HepG2 (cell line): Measurements from ENCODE around the gene RAD1. TPM values are rescaled to one million over a fixed set of nuclear protein-coding genes. Genes with fewer than 3 reads are reported as not detected.

ENCODE experiments used
- ASH2L ChIP-seq: fragments of 300-600, 200-600 bp; sonication (generic); IDR thresholded peaks from 2 replicates; pipeline ENCODE4 v1.7.0; 2017; ENCODE audit warnings: low read depth, mild to moderate bottlenecking, moderate library complexity, mixed read lengths, low read length; ENCODE audit not compliant: insufficient read length
- CBX5 ChIP-seq: sonication (generic); formaldehyde crosslinking; IDR thresholded peaks from 2 replicates; pipeline ENCODE4 v1.4.0; 2020; ENCODE audit warnings: missing genetic modification reagents, borderline replicate concordance
- GABPA ChIP-seq, 2 experiments: IDR thresholded peaks; 2 replicates each; pipeline ENCODE4 v1.6.1; 2011 to 2016; ENCODE audit warnings: low read depth in 2 of 2, low read length in 1 of 2, missing biosample characterization in 1 of 2, missing genetic modification characterization in 1 of 2
- GFI1 ChIP-seq: sonication (generic); formaldehyde crosslinking; IDR thresholded peaks from 2 replicates; pipeline ENCODE4 v1.5.0; 2020; ENCODE audit warnings: missing genetic modification reagents, mild to moderate bottlenecking, borderline replicate concordance
- KMT2A ChIP-seq: sonication (generic); formaldehyde crosslinking; IDR thresholded peaks from 2 replicates; pipeline ENCODE4 v1.4.0; 2020; ENCODE audit warnings: missing genetic modification reagents
- MED1 ChIP-seq: sonication (generic); formaldehyde crosslinking; IDR thresholded peaks from 2 replicates; pipeline ENCODE4 v1.4.0; 2020; ENCODE audit warnings: missing genetic modification reagents
- MXI1 ChIP-seq: IDR thresholded peaks from 3 replicates; pipeline ENCODE4 v1.6.1; 2012; ENCODE audit warnings: low read depth, low read length, inconsistent platforms, borderline replicate concordance
- PLRG1 ChIP-seq: fragments of 450-650 bp; conservative IDR thresholded peaks from 2 replicates; pipeline ENCODE4 v1.6.1; 2016
- POLR2A ChIP-seq, 2 experiments: IDR thresholded peaks; 2 replicates each; pipeline ENCODE4 v1.6.1; 2011; ENCODE audit warnings: low read depth in 2 of 2, low read length in 2 of 2, mild to moderate bottlenecking in 1 of 2, moderate library complexity in 1 of 2; ENCODE audit not compliant: insufficient read depth in 1 of 2
- SALL1 ChIP-seq: sonication (generic); formaldehyde crosslinking; IDR thresholded peaks from 2 replicates; pipeline ENCODE4 v1.8.0; 2022; ENCODE audit warnings: mild to moderate bottlenecking, missing genetic modification reagents
- SOX6 ChIP-seq, 2 experiments: fragments of 450-650 bp in 1 of 2; sonication (generic) in 1 of 2; formaldehyde crosslinking in 1 of 2; IDR thresholded peaks; 2 replicates each; pipeline versions ENCODE4 v1.4.0 to v1.6.1; 2017 to 2020; ENCODE audit warnings: antibody characterized with exemption in 1 of 2, mild to moderate bottlenecking in 1 of 2, missing genetic modification reagents in 1 of 2
- SP4 ChIP-seq: sonication (generic); formaldehyde crosslinking; IDR thresholded peaks from 2 replicates; pipeline ENCODE4 v1.8.1; 2023; ENCODE audit warnings: mild to moderate bottlenecking, missing genetic modification reagents
- SP5 ChIP-seq: IDR thresholded peaks from 2 replicates; pipeline ENCODE4 v1.6.1; 2016; ENCODE audit warnings: low read depth, borderline replicate concordance
- YY1 ChIP-seq: IDR thresholded peaks from 2 replicates; pipeline ENCODE4 v1.6.1; 2011; ENCODE audit warnings: low read length, low read depth, moderate library complexity, mild to moderate bottlenecking; ENCODE audit not compliant: insufficient read depth, insufficient replicate concordance
- ZNF792 ChIP-seq: IDR thresholded peaks from 2 replicates; pipeline ENCODE4 v1.6.1; 2016
- ZNF839 ChIP-seq: sonication (generic); formaldehyde crosslinking; IDR thresholded peaks from 2 replicates; pipeline ENCODE4 v1.4.0; 2020; ENCODE audit warnings: missing genetic modification reagents, mild to moderate bottlenecking, borderline replicate concordance
- polyA plus RNA-seq, 8 experiments: library from polyadenylated mRNA; depleted of rRNA in 3 of 8; stranded (reverse) in 7 of 8; unstranded in 1 of 8; fragments of >200 nt; fragmentation: Illumina TruSeq in 4 of 8; extraction: Trizol in 4 of 8; gene quantifications; 2 replicates each; pipeline versions ENCODE4 v1.2.1 to v1.2.3, GENCODE V29; 2011 to 2016; ENCODE audit warnings: low read depth in 4 of 8, missing spikeins in 1 of 8, mixed read lengths in 1 of 8; ENCODE audit not compliant: insufficient read depth in 1 of 8
- total RNA-seq, 5 experiments: library from RNA; depleted of rRNA; stranded (reverse); fragments of >200 nt; fragmentation: Illumina TruSeq; extraction: Trizol; gene quantifications; 2 replicates each; pipeline ENCODE4 v1.2.3, GENCODE V29; 2016; ENCODE audit warnings: low read depth in 1 of 5
- TF ChIP-seq, protein P1 (sequence below): sonication (generic); formaldehyde crosslinking; IDR thresholded peaks from 2 replicates; pipeline ENCODE4 v1.4.0; 2020; ENCODE audit warnings: missing genetic modification reagents
- TF ChIP-seq, protein P2 (sequence below): IDR thresholded peaks from 2 replicates; pipeline ENCODE4 v1.6.1; 2016; ENCODE audit warnings: missing compliant biosample characterization, missing genetic modification reagents, borderline replicate concordance
- TF ChIP-seq, protein P3 (sequence below): IDR thresholded peaks from 2 replicates; pipeline ENCODE4 v1.6.1; 2016; ENCODE audit warnings: missing genetic modification reagents, missing compliant biosample characterization
- TF ChIP-seq, protein P4 (sequence below): IDR thresholded peaks from 2 replicates; pipeline ENCODE4 v1.6.1; 2016
- TF ChIP-seq, protein P5 (sequence below): sonication (generic); formaldehyde crosslinking; IDR thresholded peaks from 2 replicates; pipeline ENCODE4 v1.4.0; 2020; ENCODE audit warnings: mild to moderate bottlenecking, missing genetic modification reagents
- TF ChIP-seq, protein P6 (sequence below): sonication (generic); formaldehyde crosslinking; IDR thresholded peaks from 2 replicates; pipeline ENCODE4 v1.4.0; 2020; ENCODE audit warnings: missing genetic modification reagents

The RAD1 gene
- total and polyA plus RNA-seq, 2 of the 13 experiments (the other 11 are each of a cell fraction or from before 2014, with no cell fraction given) = 14.7 to 39.1 TPM

DNA sequence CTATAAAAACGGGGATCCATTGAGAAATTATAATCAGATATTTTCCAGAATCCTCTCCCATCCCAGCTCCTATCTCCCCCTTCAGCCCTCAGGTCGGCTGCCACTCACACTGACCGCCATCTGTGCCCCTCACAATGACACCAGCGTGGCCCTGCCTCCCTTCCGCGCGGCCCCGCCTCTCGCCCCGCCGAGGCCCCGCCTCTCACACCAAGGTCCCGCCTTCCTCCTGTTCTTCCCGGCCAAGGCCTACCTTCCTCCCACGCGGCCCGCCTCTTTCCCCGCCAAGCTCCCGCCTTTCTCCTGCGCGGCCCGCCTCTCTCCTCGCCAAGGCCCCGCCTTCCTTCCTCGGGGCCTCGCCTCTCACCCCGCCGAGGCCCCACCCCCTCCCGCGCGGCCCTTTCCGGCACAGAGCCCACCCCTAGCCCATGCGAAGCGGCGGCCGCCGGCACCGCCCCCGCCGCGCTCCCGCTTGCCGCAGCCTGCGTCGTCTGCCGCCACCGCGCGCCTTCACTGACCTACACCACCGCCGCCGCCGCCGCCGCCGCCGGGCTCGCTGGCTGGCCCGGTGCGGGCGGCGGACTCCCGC, 13.9 kb upstream of the RAD1 start, which contains the start of gene DNAJC21 (continued):
- TF ChIP-seq, protein P1, sequence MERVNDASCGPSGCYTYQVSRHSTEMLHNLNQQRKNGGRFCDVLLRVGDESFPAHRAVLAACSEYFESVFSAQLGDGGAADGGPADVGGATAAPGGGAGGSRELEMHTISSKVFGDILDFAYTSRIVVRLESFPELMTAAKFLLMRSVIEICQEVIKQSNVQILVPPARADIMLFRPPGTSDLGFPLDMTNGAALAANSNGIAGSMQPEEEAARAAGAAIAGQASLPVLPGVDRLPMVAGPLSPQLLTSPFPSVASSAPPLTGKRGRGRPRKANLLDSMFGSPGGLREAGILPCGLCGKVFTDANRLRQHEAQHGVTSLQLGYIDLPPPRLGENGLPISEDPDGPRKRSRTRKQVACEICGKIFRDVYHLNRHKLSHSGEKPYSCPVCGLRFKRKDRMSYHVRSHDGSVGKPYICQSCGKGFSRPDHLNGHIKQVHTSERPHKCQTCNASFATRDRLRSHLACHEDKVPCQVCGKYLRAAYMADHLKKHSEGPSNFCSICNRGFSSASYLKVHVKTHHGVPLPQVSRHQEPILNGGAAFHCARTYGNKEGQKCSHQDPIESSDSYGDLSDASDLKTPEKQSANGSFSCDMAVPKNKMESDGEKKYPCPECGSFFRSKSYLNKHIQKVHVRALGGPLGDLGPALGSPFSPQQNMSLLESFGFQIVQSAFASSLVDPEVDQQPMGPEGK (CRISPR knock-in tag) = 0 out of 2 replicates have a peak, but pooled peaks have one; percentile 23
- TF ChIP-seq, protein P2, sequence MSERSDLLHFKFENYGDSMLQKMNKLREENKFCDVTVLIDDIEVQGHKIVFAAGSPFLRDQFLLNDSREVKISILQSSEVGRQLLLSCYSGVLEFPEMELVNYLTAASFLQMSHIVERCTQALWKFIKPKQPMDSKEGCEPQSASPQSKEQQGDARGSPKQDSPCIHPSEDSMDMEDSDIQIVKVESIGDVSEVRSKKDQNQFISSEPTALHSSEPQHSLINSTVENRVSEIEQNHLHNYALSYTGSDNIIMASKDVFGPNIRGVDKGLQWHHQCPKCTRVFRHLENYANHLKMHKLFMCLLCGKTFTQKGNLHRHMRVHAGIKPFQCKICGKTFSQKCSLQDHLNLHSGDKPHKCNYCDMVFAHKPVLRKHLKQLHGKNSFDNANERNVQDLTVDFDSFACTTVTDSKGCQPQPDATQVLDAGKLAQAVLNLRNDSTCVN (CRISPR knock-in tag) = peak; percentile 58; the same call in 1 of the 2 replicates
- TF ChIP-seq CBX5 (CRISPR knock-in tag) (0 out of 2 replicates have a peak, but pooled peaks have one; percentile 43), ASH2L (peak; percentile 34), GABPA (IDR thresholded peaks at IDR 0.05; ENCODE audit: low read depth, low read length) (peak; percentile 44; the same call in 1 of the 2 replicates), GABPA (CRISPR knock-in tag; IDR thresholded peaks at IDR 0.05; ENCODE audit: low read depth) (no peak; the same call in 1 of the 2 replicates), POLR2A (IDR thresholded peaks at IDR 0.05; ENCODE audit: insufficient read depth in 1 of 2, low read depth in 2 of 2, low read length in 2 of 2) (peak; percentile 49 to 59; a peak in 3 of 4 replicates), PLRG1 (no peak), KMT2A (CRISPR knock-in tag) (peak; percentile 50; the same call in 1 of the 2 replicates), SOX6 (IDR thresholded peaks at IDR 0.05) (no peak), SOX6 (CRISPR knock-in tag; IDR thresholded peaks at IDR 0.05) (0 out of 2 replicates have a peak, but pooled peaks have one; percentile 25), ZNF839 (no peak), YY1 (peak; percentile 61), SALL1 (no peak; the same call in 1 of the 2 replicates), SP4 (CRISPR knock-in tag) (peak; percentile 97), SP5 (CRISPR knock-in tag) (peak; percentile 39; the same call in 1 of the 2 replicates), MED1 (CRISPR knock-in tag) (peak; percentile 12; the same call in 1 of the 2 replicates), GFI1 (CRISPR knock-in tag) (no peak), MXI1 (peak; percentile 85; the same call in 1 of the 3 replicates), ZNF792 (0 out of 2 replicates have a peak, but pooled peaks have one; percentile 27)
- TF ChIP-seq, protein P3, sequence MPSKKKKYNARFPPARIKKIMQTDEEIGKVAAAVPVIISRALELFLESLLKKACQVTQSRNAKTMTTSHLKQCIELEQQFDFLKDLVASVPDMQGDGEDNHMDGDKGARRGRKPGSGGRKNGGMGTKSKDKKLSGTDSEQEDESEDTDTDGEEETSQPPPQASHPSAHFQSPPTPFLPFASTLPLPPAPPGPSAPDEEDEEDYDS (CRISPR knock-in tag) = peak; percentile 78
- TF ChIP-seq, protein P4, sequence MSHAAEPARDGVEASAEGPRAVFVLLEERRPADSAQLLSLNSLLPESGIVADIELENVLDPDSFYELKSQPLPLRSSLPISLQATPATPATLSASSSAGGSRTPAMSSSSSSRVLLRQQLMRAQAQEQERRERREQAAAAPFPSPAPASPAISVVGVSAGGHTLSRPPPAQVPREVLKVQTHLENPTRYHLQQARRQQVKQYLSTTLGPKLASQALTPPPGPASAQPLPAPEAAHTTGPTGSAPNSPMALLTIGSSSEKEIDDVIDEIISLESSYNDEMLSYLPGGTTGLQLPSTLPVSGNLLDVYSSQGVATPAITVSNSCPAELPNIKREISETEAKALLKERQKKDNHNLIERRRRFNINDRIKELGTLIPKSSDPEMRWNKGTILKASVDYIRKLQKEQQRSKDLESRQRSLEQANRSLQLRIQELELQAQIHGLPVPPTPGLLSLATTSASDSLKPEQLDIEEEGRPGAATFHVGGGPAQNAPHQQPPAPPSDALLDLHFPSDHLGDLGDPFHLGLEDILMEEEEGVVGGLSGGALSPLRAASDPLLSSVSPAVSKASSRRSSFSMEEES (CRISPR knock-in tag) = 0 out of 2 replicates have a peak, but pooled peaks have one; percentile 16
- TF ChIP-seq, protein P5, sequence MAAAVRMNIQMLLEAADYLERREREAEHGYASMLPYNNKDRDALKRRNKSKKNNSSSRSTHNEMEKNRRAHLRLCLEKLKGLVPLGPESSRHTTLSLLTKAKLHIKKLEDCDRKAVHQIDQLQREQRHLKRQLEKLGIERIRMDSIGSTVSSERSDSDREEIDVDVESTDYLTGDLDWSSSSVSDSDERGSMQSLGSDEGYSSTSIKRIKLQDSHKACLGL (CRISPR knock-in tag) = 0 out of 2 replicates have a peak, but pooled peaks have one; percentile 7
- TF ChIP-seq, protein P6, sequence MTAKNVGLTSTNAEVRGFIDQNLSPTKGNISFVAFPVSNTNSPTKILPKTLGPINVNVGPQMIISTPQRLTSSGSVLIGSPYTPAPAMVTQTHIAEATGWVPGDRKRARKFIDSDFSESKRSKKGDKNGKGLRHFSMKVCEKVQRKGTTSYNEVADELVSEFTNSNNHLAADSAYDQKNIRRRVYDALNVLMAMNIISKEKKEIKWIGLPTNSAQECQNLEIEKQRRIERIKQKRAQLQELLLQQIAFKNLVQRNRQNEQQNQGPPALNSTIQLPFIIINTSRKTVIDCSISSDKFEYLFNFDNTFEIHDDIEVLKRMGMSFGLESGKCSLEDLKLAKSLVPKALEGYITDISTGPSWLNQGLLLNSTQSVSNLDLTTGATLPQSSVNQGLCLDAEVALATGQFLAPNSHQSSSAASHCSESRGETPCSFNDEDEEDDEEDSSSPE (CRISPR knock-in tag) = peak; percentile 80
